GM21825 (cell line): ENCODE measurements around the gene TMEM184A.

Experiments
- ATAC-seq: cut with Tn5 transposase; IDR thresholded peaks from one replicate; pipeline ENCODE4 v1.9.1; 2021; ENCODE audit warnings: mild to moderate bottlenecking, moderate library complexity; ENCODE audit not compliant: unreplicated experiment

The TMEM184A gene

GRCh38 chr7:1555813-1556543 lies at the start of gene TMEM184A:
TSS of gene TMEM184A (minus strand) at chr7:1556205. CDS start at chr7:1555484, 721 bp downstream.
- no peak for ATAC-seq

- ATAC-seq: no peak
Observed at GRCh38 chr7:1604383-1604782, 48.4 kb upstream of the TMEM184A start.

- no peak for ATAC-seq
Observed at GRCh38 chr7:1603346-1604225, 47.6 kb upstream of the TMEM184A start.

DNA sequence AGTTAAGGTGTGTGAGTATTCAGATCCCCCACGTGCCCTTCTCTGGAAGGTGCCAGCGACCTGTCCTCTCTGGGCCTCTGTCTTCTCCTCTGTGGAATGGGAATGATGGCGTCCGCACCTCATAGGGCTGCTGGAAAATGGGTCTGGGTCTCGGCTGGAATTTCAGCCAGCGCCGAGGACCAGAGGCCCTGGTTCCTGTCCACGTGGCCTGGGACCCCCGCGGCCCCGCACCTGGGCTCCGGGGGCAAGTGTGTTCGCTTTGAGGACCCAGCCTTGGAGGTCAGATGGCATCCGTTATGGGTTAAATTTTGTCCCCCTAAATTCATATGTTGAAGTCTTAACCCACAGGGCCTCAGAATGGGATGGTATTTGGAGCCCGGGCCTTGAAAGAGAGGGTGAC lies 46.4 kb upstream of the TMEM184A start:
- no peak for ATAC-seq

DNA sequence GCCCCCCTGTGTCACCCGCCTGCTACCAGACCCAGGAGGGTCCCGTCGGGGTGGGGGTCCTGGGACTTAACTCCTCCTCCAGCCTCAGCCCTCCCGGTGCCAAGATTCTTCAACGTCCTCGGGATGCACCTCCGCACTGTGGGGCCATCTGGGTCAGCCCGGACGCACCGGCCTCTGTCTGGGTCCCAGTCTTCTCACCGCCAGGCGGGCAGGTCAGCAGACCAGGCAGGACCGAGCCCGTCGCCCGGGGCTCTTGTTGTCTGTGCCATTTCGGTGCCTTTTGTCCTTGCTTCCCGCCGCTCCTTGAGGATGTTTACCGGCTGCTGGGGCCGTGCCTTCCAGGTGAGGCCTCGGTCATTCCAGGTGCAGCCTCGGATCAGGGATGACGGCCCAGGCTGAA lies 46.0 kb upstream of the TMEM184A start:
- no peak for ATAC-seq

DNA sequence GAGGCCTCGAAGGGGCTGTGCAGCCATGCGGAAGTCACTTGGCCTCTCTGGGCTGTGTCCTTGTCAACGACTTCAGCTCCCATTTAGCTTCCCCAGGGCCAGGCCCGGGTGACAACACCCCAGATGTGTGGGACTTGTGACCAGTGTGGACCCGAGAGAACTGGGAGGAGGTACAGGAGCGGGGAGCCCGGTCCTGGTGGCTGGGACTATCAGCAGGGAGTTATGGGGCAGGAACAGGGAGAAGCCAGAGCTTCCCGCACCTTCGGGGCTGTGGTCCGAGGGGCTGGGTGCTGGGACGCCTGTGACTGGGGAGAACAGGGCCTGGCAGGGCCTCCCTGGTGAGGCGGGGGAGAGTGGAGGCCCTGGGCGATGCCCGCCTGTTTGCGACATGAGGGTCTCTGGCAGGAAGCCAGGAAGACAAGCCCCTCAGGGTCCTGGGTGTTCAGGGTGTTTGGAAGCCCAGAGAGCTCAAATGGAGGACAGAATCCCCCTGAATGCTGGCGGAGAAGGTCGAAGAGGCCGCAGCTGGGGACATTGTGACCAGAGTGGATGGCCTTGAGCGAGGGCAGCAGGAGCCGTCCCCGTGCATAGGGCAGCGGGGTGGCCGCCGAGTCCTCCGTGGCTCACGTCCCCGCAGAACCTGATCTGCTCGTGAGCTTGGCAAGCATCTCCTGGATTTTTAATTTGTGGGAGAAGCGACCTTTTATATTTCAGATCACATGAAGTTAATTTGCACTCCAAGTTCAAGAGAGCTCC lies 43.8 kb upstream of the TMEM184A start:
- ATAC-seq: no peak

GRCh38 chr7:1598961-1599639 lies 43.1 kb upstream of the TMEM184A start:
- no peak for ATAC-seq

DNA sequence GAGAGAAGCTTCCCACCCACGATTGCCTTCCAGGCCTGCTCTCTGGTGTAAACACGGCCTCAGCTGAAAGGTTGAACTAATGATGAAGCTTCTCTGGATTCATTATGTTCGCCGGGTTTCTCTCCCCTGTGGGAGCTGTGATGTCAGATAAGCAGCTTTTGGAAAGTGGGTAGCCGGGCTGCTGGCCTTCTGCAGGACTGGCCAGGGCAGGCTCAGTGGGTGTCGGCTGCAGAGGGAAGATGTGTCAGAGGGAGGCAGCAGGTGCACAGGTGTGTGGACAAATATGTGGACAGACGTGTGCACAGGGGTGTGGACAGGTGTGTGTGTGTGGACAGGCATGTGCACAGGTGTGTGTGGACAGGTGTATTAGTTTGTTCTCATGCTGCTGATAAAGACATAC lies 42.3 kb upstream of the TMEM184A start:
- ATAC-seq: no peak

DNA sequence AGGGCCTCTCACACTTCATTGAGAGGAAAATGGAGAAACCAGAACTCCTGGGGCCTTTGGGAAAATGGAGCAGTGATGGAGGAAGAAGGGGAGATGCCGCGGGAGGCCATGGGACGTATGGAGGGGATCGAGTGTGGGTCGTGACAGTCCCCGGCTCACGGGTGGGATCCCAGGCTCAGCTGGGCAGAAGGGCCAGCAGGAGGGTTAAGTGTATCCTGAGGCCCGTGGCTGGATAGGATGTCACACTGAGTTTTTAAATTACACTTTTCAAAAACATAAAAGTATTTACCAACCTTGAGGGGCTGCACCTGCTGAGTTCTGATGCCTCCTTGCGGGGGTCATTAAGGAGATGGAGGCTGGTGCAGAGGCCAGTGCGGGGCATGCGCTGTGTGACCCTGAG lies 41.8 kb upstream of the TMEM184A start:
- no peak for ATAC-seq

- no peak for ATAC-seq
Observed at GRCh38 chr7:1597066-1597760, 41.2 kb upstream of the TMEM184A start.

GRCh38 chr7:1596181-1597043 lies 40.4 kb upstream of the TMEM184A start:
- no peak for ATAC-seq

DNA sequence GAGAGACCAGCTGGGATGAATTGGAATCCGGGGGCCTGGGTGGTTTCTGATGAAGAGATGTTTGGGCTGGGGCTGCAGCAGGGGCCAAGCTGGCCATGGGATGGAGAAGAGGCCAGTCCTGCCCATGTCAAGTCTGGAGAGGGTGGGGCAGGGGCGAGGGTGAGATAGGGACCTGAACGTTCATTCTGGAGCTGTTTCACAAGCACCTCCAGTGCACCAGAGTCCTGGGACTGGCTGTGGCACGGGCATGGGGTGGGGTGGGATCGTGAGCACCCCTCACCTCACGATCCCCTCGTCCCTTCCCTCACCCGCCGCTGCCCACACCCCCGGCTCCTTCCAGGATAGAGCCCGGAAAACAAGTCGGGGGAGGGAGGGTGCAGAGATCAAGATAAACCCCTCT lies 39.6 kb upstream of the TMEM184A start:
- no peak for ATAC-seq

DNA sequence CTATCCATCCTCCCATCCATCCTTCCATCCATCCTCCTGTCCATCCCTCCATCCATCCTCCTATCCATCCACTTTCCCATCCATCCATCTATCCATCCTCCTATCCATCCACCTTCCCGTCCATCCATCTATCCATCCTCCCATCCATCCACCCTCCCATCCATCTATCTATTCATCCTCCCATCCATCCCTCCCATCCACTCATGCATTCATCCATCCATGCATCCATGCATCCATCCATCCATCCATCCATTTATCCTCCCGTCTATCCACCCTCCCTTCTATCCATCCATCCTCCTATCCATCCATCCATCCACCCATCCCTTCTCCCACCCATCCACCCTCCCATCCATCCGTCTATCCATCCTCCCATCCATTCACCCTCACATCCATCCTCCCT lies 39.0 kb upstream of the TMEM184A start:
- ATAC-seq: no peak

GRCh38 chr7:1593904-1594421 lies 38.0 kb upstream of the TMEM184A start:
- no peak for ATAC-seq

DNA sequence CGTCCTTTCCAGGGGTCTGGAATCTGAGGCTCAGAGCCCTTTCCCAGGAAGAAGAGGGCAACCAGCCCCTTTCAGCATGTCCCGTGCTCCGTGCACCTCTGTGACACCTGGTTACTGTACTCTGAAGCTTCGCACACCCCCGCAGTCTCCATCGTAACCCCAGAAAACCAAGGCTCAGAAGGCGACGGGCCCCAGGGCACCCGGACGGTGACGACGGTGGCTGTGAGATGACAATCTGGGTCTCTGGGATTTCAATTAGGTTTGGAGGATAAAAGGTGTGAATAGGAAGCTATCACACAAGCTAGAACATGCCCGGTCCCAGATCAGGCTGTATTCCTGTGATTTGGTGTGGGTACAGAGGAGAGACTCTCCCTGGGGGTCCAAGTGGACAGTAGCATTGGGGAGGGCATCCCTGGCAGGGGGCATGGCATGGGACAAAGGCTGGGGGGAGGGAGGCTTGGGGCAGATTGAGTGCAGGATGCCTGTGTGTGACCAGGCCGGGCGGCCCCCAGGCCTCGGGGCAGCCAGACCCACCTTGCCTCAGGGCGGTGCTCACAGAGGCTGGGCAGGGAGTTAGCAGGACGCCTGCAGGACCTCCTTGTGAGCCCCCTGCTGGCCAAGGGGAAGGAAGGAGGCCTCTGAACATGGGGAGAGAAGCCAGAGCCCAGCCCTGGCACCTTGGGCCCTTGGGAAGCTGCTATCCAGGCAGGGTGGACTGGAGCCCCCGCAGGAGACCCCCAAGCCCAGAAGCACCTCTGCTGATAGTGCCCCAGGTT lies 37.3 kb upstream of the TMEM184A start:
- no peak for ATAC-seq

- no peak for ATAC-seq
Observed at GRCh38 chr7:1592299-1592871, 36.4 kb upstream of the TMEM184A start.

DNA sequence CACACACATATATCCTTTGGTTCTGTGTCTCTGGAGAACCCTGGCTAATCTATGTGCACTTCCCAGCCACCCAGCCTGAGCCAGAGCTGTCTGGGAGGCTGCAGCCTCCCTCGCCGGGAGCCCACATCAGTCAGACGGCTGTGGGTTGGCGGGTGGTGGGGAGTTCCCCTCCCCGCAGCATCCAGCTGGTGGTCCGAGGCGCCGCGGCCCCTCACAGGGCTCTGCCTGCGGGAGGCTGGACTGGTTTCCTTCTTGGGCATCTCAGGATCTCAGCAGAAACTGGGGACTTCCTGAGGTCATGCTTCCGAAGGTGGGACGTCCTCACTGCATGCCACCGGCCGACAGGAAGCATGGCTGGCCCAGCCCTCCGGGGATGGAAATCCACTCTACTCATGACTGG lies 35.9 kb upstream of the TMEM184A start:
- no peak for ATAC-seq

DNA sequence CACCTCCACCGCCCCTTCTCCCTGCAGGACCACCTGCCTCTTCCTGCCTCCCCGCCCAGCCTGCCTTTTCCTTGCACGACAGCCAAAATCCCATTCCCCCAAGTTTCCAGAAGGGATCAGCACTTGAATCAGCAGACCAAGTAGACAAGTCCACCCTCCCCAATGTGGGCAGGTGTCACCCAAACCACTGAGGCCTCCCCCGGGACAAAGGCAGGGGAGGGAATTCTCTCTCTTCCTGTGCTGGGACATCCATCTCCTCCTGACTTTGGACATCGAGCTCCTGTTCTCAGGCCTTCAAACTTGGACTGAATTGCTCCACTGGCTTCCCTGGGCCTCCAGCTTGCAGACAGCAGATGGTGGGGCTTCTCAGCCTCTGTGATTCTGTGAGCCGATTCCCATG lies 35.4 kb upstream of the TMEM184A start:
- no peak for ATAC-seq
